GM18519 (cell line): Measurements from ENCODE around the gene RERE.

Source experiments
- ATAC-seq: cut with Tn5 transposase; IDR thresholded peaks from one replicate; pipeline ENCODE4 v1.9.1; 2021; ENCODE audit warnings: mild to moderate bottlenecking, moderate library complexity; ENCODE audit not compliant: unreplicated experiment, low FRiP score

Gene RERE

DNA sequence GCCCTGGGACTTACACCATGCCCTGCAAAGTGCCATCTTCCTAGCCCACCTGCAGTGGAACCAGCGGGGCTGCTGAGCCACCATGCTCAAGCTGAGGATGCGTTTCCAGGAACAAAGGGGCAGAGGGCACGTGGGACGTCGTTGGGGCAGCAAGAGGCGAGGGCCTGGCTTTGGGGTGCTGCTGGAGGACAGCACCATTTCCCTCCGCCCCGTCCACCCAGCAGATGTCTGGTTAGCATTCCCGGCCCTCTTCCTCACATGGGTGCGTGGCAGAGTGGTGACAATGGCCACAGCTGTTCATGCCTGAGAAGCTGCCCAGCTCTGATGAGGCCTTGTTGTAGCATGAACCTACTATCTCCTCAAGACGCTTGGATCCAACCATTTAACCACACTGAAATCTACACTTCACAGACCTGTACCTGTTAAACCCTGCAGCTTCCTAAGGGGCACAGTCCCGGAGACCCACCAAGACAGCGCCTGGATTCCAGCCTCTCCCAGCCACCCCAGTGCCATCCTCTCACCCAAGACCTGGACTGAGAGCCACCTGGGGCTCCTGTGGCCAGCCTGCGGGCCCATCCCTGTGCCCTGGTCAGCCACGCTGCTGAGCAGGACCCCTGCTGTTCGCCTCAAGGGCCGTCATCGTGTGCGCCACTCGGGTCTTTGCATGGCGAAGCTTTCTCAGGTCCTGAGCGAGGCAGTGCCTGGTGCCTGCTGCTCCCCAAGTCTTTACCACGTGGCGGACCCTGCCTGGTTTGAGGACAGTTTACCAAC lies 466.3 kb downstream of the RERE start:
- ATAC-seq, result no peak

DNA sequence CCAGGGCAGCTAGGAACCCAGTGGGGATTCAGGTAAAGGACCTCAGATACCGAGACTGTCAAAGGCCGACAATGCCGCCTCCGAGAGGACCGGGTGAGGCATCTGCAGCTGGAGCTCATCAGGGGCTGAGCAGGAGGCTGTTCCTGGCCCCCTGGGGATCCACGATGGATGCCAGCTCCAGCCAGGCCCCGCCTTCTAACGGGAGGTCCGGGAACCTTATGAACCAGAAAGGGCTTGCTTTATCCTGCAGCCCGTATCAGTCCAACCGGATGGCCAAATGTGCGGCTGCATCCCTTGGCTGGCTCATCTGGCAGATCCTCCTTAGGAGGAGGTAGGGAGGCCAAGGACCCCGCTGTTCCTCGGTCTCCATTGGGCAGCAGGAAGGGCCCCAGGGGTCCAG lies 467.5 kb downstream of the RERE start:
- no peak for ATAC-seq

DNA sequence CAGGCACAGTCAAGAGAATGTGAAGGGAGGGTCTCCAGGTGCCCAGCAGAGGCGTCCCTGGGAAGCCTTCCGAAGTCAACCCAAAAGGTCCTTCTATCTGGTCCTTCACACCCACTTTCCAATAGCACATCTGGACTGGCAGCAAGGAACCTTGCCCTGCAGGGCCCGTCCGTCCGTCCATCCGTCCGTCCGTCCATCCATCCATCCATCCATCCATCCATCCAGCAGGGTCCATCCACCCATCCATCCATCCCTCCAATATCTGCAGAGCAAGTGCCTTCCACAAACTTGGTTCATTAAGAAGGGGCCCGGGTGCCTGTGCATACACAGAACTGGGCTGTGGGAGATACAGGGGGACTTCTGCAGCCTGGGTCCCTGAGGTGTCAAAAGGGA lies 468.0 kb downstream of the RERE start:
- ATAC-seq, result no peak

DNA sequence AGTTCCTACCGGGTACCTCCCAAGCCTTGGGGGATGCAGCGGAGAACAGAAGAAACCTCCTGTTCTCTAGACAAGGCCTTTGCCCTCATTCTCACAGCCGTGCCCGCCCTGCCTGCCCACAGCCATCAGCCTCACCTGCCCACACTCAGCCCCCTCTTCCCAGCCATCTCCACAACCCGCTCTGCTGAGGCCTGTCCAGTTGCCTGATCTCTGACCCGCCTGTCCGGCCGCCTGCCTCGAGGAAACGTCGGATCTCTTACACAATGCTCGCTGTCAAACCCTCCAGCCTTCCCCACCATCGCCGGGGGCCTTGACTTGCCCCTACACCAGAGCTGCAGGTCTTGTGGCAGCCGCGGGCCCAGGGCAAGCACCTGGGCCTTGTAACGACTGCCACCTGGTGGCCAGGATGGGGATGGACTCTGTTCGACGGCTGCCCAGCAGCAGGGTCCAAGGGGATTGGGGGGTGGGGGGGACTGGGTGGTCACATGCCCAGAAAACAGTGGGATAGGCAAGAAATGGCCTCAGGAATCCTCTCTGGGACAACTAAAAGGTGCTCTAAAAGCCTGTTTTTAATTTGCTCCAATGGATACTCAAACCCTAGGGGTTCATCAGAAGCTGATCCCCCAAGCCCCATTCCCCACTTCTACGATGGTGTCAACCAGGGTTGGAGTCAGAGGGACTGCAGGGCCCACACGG lies 468.5 kb downstream of the RERE start:
- no peak for ATAC-seq

DNA sequence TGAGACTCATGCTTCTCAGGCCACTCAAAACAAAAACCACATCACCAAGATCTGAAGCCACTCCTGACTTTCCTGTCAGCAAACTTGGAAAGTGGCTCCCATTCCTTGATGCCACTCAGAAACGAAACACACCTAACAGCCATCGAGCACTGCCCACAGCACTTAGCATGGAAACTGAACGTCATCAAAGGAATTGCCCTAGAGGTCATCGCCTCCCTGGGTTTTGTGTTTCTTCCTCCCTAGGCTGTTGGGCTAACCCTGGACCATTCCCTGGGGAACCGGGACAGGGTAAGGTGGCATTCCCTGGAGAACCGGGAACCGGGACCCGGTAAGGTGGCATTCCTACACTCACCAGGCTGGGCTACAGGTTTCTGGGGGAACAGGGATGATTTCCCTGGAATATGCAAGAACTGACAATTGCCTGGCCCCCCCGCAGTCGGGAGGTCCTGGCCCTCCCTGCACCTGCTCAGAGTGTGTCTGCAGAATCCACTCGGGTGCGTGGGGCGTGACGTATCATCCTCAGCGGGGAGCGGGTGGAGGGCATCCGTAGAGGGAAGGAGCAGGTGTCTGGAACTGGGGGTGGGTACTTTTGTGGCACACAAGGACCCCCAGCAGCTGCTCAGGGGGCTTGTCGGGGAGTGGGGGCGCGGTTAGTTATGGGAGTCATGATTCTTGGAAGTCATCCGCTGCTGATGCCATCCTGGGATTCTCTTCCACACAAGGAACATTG lies 469.2 kb downstream of the RERE start:
- no peak for ATAC-seq

DNA sequence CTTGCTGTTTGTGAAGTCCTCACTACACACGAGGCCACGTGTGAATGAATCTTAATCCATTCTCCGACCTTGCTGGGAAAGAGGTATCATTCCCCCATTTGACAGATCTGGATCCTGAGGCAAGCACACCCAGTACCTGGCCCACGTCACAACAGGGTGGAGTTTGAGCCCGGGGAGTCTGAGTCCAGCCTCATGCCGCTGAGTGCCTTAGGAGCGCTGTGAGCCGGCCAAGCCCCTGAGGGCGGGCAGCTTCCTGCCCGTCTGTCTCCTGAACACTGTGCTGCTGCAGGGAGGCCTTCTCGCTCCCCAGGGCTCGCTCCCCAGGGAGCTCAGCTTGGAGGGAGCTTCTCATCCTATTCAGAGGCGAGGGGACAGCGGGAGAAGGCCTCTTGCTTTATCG lies 469.8 kb downstream of the RERE start:
- no peak for ATAC-seq

DNA sequence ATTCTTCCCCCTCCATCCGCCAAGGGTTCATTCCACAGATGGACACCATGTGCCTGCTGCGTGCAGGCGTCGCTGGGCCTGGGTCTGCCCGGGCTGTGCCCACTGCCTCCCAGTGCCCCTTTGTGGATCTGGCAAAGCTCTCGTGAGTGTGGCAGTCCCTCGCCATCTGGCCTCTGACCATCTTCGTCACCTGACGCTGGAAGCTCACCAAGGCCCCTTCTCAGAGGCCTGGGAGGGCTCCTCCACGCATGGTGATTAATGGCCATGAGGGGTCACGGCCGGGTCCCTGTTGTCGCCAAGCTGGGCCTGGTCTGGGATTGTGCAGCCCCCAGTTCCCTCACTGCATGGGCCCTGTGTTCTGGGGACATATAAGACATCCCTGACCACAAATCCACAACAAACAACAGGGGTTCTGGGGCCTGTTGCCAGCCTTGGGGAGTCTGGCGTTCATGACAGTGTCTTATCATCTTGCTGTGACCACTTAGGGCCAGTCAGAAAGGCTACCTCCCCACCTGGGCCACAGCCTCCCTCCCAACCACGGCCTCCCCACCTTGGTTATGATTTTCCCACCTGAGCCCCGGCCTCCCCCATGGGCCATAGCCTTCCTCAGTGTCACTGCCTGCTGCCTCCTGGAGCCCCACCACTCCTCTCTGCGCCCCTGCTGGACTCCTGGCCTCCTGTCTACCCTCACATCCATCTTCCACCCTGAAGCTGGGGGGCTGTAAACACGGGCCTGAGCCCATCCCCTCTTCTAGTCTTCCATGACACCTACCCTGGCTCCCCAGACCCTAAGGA lies 471.6 kb downstream of the RERE start:
- no peak for ATAC-seq

DNA sequence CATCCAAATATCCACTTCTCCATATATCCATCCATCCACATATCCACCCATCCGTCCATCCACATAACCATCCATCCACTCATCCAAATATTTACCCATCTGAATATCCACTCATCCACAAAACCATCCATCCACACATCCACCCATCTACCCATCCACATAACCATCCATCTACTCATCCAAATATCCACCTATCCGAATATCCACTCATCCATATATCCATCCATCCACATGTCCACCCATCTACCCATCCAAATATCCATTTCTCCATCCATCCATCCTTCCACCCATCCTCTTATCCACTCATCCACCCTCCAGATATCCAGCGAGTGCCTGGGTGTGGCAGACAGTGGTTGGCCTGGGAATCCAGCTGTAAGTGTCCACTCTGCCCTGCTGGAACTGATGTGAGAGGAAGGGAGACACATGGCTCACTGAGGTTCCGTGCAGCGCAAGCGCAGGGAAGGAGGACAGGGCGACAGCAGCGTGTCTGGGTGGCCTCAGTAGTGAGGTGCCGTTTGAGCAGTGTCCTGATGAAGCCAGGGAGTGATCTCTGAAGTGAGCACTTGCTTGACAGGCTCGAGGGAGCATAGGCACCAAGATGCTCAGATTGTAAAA lies 472.4 kb downstream of the RERE start:
- ATAC-seq, result no peak

DNA sequence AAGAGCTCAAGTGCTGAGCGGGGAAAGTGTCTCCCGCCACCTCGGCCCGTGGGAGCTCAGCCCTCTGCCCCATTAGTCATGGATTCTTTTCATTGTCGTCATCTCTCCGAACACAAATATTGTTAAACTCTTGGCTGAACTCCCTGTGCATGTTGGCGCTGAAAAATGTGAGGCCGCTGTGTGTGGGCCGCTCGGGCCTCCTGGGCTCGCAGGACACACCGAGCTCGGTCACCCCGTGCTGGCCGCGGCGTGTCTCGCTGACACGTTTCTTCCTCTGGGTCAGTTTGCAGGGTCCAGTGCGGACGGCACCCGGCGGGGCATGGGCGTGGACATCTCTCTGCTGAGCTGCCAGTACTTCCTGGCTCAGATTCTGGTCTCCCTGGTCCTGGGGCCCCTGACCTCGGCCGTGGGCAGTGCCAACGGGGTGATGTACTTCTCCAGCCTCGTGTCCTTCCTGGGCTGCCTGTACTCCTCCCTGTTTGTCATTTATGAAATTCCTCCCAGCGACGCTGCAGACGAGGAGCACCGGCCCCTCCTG lies 473.9 kb downstream of the RERE start:
- no peak for ATAC-seq

DNA sequence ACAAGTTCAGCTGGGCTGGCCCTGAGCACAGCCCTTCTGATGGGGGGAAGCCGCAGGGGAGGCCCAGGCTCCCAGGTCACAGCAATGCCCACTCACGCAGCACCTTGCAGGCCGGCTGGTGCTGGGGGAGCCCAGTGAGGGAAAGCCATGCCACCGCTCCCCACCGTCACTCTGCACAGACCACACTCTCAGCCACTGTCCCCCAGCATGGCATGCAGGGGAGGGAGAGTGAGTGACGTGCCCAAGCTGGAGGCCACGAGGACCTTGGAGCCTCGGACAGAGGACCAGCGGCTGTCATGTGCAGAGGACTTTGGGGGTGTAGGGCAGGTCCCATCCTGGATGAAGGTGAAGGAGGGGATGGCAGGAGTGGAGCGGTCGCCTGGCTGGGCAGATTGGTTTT lies 474.4 kb downstream of the RERE start:
- ATAC-seq, result no peak

DNA sequence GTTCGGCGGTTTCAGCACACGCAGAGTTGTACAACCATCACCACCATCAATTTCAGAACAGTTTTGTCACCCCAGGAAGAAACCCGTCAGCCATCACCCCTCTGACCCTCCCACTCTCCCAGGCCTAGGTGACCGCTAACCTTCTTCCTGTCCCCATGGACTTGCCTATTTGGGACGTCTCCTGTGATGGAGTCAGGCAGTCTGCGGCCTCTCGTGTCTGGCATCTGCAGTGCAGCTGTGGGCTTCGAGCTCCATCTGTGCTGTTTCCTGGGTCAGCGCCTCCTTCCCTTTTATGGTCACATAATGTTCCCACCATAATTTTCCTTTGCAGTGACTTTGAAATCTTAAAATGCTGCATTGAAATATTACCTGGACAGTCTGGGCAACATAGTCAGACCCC lies 475.1 kb downstream of the RERE start:
- ATAC-seq, result no peak

DNA sequence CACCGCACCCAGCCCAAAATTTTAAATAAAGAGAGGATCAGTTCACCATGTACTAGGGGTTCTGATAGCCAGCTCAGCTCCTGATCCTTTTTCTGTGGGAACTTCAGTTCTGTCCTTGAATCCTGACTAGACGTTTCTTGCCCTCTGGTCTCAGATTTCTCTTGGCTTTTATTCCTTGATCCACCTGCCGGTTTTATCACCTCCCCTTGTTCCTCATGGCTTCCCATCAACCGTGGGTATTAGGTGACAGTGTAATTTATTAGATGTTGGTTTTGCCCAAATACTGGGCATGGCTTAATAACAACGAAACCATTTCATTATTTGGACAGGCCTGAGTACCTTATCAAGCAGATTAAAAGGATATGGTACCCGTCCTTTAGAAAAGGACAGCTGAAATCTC lies 477.0 kb downstream of the RERE start:
- ATAC-seq, result no peak

DNA sequence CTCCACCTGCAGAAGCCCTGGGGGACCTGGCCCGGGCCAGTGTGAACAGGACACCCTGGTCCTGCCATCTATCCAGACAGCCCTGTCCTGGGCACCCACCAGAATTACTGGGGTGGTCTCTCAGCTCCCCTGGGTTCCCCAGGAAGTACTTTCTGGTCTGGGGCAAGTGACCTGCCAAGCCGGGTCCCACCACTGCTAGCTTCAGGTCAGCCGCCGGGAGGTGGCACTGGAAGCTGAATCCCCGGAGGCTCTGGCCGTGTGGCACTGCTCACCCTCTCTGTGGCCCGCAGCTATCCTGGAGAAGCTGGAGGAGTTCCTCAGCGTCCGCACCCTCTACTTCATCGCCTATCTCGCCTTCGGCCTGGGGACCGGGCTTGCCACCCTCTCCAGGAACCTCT lies 478.2 kb downstream of the RERE start:
- ATAC-seq, result no peak

DNA sequence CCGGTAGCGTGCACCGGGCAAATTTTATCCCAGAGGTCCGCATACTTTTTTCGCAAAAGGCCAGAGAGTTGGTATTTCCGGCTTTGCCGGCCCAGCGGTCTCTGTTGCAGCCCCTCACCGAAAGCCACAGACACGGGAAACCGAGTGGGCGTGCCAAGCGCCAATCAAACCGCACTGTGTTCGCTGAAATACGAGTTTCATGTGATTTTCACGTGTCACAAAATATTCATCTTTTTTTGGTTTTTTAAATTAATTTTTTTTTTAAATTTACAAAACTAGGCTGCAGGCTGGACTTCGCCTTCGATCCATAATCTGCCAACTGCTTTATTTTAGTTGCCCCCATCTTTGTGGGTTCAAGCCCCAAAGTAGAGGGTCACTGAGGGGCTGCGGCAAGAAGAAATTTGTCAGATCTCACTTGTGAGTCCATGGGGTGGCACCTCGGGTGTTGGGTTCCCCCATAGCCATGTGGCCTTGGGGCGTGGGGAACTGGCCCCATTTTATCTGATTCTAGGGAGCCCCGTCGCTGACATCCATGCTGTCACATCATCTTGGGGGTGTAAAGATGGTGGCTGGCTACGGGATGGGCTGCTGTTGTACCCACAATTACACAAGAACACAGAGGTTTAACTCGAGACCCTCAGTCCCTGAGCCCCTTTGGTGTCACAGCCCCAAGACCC lies 478.8 kb downstream of the RERE start:
- no peak for ATAC-seq

DNA sequence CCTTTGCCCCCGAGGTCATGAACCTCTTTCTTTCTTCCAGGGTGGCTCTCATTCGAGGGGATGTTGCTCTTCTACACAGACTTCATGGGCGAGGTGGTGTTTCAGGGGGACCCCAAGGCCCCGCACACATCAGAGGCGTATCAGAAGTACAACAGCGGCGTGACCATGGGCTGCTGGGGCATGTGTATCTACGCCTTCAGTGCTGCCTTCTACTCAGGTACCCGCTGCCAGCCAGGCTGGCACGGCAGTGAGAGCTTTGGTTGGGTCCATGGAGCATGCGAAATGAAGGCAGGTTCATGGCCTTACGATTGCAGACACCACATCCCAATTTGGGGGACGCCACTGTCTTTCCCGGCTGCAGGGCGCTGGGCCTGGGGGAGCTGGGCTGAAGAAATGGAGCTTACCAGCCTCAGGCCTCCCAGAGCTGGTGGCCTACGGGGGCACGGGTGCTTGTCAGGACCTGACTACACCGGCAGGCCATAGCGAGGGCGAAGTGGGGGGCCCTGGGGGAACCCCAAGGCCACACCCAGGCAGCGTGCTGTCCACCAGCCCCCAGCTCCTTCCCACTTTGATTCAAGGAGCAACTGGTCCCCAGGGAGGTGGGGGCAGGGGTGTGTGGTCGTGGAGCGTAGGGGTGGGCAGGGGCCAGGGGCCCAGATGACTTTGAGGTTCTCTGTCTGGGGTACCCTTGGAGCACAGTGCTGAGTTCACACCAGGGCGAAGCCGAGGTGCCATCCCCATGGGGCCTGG lies 479.5 kb downstream of the RERE start:
- no peak for ATAC-seq

DNA sequence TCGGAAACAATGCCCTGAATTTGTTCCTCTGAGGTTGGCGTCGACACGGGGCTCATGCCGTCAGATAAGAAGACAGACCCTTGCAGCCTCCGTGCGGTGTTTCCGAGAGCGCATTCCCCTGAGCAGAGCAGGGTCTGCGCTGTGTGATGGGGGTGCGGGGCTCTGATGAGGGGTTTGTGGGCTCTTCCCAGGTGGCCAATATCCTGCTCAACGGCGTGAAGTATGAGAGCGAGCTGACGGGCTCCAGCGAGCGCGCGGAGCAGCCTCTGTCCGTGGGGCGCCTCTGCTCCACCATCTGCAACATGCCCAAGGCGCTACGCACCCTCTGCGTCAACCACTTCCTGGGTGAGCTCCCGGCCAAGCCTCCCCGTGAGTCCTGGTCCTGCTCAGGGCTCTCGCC lies 482.2 kb downstream of the RERE start:
- ATAC-seq, result no peak

DNA sequence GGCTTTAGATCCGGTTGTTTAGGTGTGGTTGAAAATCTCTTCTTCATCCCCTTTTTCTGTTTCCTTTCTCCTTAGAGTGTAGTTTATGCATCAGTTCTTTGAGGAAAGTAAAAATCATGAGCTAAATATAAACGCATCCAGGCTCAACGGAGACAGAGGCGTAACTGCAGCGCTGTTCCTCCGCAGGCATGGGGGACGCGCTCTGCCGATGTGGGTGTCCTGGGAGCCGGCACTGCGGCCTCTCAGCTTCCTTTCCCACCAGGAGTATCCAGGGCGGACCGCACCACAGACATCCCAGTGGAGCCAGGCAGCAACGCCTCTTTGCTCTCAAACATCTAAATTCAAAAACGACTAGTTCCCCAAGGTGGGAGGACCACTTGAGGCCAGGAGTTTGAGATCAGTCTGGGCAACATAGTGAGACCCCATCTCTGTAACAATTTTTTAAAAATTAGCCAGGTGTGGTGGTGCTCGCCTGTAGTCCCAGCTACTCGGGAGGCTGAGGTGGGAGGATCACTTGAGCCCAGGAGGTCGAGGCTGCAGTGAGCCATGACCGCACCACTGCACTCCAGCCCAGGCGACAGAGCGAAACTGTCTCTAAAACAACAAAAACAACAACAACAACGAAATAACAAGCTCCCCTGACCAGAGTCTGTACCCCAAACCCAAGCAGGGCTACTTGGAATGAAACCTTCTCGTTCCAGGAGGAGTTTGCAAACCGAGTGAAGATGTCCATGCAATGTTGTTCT lies 483.2 kb downstream of the RERE start:
- no peak for ATAC-seq
